Measurements from ENCODE around the gene IBSP.

DNA sequence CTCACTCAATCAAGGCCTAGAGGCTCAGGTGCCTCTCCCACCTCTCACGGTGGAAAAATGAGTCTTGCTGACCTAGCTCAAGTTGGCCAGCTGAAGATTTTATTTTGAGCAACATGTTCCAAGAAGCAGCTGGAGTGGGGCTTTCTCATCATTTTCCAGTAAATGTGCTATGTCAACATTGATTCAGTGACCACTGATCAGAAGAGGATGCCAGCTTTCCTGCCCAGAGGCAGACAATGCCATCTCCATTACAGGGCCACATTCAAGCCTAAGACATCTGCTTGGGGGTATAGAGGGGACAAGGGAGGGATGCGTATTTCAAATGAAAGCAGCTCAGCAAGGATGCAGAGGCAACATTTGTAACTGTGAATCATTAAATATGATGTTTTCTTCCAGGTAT is 36.4 kb downstream of the IBSP start:
- TF ChIP-seq CTCF (IDR thresholded peaks at IDR 0.05): no peak
- no peak for TF ChIP-seq POLR2A (IDR thresholded peaks at IDR 0.05)

All from heart left ventricle (tissue), 13 donors.